ENCODE results near the gene FN3K. TPM values are rescaled to one million over a fixed set of nuclear protein-coding genes. Genes with fewer than 3 reads are reported as not detected.

Gene FN3K
- total and polyA plus RNA-seq, 2 of the 13 experiments (the other 11 are each of a cell fraction or from before 2014, with no cell fraction given): 3.5 to 12.2 TPM

- TF ChIP-seq PTBP1 (IDR thresholded peaks at IDR 0.05; ENCODE audit: low read depth, low read length, poor library complexity, severe bottlenecking) (no peak), ISX (CRISPR knock-in tag; conservative IDR thresholded peaks at IDR 0.05) (peak; percentile 96), ZNF569 (CRISPR knock-in tag; IDR thresholded peaks at IDR 0.05; ENCODE audit: borderline replicate concordance) (peak; percentile 93; the same call in 1 of the 2 replicates), ZFP36L2 (CRISPR knock-in tag; IDR thresholded peaks at IDR 0.05) (peak; percentile 93), MTF1 (CRISPR knock-in tag; IDR thresholded peaks at IDR 0.05) (peak; percentile 97), RFX5 (IDR thresholded peaks at IDR 0.05; ENCODE audit: low read depth, low read length) (no peak; the same call in 1 of the 2 replicates), ADNP (CRISPR knock-in tag; IDR thresholded peaks at IDR 0.05) (peak; percentile 62; the same call in 1 of the 2 replicates), ZNF780A (CRISPR knock-in tag; IDR thresholded peaks at IDR 0.05) (peak; percentile 98), TEAD2 (CRISPR knock-in tag; IDR thresholded peaks at IDR 0.05) (peak; percentile 97; the same call in 1 of the 2 replicates), HCFC1 (IDR thresholded peaks at IDR 0.05; ENCODE audit: low read depth, low read length) (no peak), BRD4 (CRISPR knock-in tag; IDR thresholded peaks at IDR 0.05) (peak; percentile 78), ZNF598 (CRISPR knock-in tag; IDR thresholded peaks at IDR 0.05; ENCODE audit: borderline replicate concordance) (peak; percentile 99), BCLAF1 (IDR thresholded peaks at IDR 0.05) (no peak), ZNF660 (CRISPR knock-in tag; IDR thresholded peaks at IDR 0.05; ENCODE audit: borderline replicate concordance, low read depth) (peak; percentile 87; the same call in 1 of the 2 replicates), HNRNPH1 (optimal IDR thresholded peaks at IDR 0.05; ENCODE audit: low read depth, low read length) (no peak), KAT8 (CRISPR knock-in tag; IDR thresholded peaks at IDR 0.05) (peak; percentile 96), ZNF672 (CRISPR knock-in tag; IDR thresholded peaks at IDR 0.05) (peak; percentile 85; the same call in 1 of the 2 replicates), RARG (CRISPR knock-in tag; IDR thresholded peaks at IDR 0.05; ENCODE audit: low read depth) (peak; percentile 99), ZSCAN29 (CRISPR knock-in tag; conservative IDR thresholded peaks at IDR 0.05) (peak; percentile 82; the same call in 1 of the 2 replicates), ZNF251 (CRISPR knock-in tag; IDR thresholded peaks at IDR 0.05) (peak; percentile 95), PLSCR1 (CRISPR knock-in tag; IDR thresholded peaks at IDR 0.05; ENCODE audit: borderline replicate concordance) (peak; percentile 73; the same call in 1 of the 2 replicates), KLF16 (CRISPR knock-in tag; IDR thresholded peaks at IDR 0.05) (peak; percentile 99 to 100), FOXJ3 (CRISPR knock-in tag; IDR thresholded peaks at IDR 0.05; ENCODE audit: borderline replicate concordance) (peak; percentile 89)
Measured at GRCh38 chr17:82737967-82738877, 2.8 kb downstream of the FN3K start (continued).
